HG03342 (cell line): ENCODE results near the gene MYH6.
"Not testable (repeated sequence)": the region's sequence is repeated elsewhere in the genome, so short reads cannot be mapped to it uniquely, and the experiment has no call there.

ENCODE experiments used
- ATAC-seq: cut with Tn5 transposase; IDR thresholded peaks from one replicate; pipeline ENCODE4 v1.9.1; 2021; ENCODE audit warnings: mild to moderate bottlenecking, moderate library complexity; ENCODE audit not compliant: unreplicated experiment

MYH6 gene

DNA sequence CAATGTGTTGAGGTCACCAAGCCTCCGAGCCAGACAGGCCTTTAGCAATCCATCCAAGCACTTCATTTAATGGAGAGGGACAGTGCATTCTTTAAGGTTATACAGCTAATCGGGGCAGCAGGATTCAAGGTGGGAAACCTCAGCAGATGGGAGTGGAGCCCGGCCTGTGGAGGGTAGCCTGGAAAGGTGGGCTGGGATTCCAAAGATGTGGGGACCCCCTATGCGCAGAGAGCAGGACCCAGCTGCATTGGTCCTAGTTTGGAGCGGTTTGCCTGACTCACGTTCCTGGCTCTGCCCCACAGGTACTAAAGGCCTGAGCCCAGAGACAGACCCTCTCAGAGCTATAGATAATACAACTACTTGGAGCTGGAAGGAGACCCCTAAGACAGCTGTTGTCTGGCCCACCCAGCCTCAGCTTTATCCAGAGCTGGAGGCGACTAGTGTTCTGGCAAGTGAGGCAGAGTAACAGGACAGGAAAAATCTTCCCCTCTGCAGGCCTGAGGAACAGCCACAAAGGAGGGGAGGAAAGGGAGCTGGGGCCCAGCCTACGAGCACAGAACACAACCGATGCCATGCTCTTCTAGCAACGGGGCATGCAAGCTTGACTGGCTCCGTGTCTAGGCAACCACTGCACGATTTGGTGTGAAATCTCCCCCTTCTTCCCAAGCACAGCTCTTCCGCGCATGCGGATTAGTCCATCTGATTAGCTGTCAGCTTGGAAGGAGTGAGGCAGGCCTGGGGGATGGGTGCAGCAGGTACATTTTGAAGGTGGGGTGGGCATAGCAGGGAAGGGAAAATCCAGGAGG lies 28.5 kb upstream of the MYH6 start:
- no peak for ATAC-seq

DNA sequence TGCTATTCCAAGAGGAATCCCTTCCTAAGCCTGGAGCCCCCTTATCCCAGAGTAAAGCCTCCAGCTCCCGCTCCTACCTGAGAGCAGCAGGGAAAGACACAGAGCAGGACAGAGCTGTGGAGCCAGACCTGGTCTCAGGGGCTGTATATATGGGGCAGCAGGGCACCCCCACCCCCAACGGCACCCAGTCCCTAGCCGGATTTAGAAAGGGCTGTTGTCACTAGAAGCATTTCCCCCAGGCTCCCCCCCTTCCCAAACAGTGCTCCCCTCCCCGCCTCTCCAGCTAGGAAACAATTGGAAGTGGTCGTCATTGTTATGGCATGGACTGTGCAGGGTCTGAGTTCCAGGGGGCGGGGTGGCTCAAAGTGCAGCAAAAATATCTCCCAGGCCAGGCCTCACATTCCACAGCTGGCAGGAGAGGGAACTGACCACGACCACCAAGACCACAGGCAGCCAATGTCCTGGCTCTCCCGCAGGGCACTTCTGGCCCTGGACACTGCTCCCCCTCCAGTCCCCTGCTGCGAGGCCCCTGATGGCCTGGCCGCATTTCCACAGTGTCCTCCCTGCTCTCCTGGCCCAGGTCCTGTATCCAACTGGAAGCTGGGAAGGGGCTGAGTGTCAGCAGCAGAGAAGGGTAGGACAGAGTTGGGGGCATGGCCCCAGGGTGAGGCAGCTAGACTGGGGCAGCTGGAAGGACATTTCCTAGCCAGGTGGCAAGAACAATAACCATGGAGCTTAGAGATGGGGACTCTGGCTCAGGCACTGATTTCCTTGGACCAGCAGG lies 27.7 kb upstream of the MYH6 start, which contains the start of gene MYH7:
MYH7 (minus strand) TSS at position 118 of the 784 bp plus-strand sequence. CDS start 1,928 bp downstream, outside the sequence.
- no peak for ATAC-seq

DNA sequence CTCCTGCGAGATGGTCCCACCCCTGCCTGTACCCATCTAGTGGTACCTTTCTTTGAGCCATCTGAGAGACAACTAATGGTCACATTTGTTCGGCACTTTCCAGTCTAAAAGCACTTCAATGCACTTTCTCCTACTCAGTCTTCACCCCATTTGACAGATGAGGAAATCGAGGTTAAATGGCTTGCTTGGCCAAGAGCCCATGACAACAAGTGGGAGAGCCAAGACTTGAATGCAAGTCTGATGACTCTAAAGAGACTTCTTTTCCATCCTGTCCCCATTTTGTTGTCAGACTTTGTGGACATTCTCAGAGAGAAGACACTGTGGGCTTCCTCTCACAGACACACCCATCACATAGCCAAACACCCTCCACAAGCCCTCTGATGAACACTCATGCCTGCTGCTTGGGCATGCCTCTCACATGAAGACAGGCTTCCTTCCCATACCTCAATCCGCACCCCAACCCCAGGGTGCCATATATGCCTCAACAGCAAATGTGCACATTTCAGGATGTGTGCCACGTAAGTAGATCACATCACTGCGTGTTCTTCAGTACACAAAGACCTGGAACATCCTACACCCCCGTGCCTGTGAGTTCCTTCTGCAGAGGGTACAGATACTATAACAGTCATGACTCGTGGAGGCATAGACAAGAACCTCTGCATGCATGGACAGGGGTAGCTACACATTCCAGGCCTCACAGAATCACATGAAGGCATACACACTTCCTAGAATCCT lies 26.6 kb upstream of the MYH6 start:
- no peak for ATAC-seq

GRCh38 chr14:23433457-23433856 lies 25.4 kb upstream of the MYH6 start:
- ATAC-seq, result no peak

- no peak for ATAC-seq
These were observed 24.9 kb upstream of the MYH6 start for GRCh38 chr14:23432946-23433345.

- no peak for ATAC-seq
These were observed 24.2 kb upstream of the MYH6 start for GRCh38 chr14:23432102-23432925.

- ATAC-seq, result no peak
These were observed 23.4 kb upstream of the MYH6 start for GRCh38 chr14:23431486-23431885.

DNA sequence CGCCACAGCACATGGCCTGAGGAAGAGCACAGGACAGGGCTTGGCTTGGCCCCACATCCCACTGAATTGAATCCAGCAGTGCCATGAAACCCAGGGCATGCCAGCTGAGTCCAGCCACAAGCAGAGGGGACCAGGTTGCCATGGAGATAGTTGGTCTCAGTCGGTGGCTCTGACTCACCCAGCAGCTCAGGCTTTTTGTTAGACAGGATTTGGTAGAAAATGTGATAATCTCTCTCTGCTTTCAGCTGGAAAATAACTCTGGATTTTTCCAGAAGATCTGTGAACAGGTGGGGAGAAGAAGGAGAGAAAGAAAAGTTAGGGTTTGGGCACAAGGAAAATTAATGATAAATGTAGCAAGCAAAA lies 22.6 kb upstream of the MYH6 start:
- no peak for ATAC-seq

DNA sequence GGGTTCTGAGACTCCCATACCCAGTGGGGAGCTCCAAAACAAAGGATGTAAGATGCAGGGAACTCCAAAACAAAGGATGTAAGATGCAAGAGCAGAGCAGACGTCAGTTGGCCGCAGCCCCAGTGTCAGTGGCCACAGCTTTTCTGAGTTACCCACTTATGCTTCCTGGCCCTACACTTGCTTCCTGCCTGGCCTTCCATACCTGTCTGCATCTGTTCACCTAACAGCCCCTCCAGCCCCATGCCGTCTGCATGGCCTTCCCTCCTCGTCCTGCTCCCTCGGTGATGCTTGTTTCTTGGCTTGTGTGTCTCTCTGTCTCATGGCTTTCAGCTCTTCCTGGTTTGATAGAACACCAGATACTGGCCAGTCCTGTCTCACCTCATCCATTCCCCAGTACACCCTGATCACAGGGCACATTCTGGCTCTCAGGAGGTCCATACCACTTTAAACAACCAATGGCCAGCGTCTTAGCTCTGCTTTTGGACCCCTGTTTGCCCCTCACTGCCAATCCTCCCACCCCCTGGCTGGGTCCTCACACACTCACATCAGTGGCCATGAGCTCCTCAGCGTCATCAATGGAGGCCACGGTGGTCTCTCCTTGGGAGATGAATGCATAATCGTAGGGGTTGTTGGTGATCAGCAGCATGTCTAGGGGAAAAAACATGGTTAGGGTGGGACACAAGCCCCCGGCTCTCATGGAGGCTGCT lies 22.1 kb upstream of the MYH6 start:
- ATAC-seq, result no peak

GRCh38 chr14:23428686-23429495 lies 20.8 kb upstream of the MYH6 start:
- ATAC-seq, result no peak

GRCh38 chr14:23425798-23426197 lies 17.7 kb upstream of the MYH6 start:
- ATAC-seq, result not testable (repeated sequence)

DNA sequence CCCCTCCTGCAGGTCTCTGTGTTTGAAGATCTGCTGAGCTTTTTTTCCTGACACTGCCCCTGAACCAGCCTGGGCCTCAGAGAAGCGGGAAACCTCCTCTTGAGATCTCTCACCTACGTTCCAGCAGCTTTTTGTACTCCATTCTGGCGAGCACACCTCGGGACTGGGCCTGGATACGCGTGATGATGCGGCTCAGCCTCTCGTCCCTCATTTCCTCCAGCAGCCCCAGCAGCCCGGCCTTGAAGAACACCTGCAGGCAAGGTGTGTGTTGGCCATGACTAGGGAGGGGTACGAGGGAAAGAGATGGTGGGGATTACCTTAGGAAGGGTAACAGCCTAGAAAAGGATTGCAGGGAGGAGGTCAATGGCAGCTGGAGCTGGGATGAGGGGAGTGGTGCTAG lies 17.1 kb upstream of the MYH6 start:
- ATAC-seq, result no peak

DNA sequence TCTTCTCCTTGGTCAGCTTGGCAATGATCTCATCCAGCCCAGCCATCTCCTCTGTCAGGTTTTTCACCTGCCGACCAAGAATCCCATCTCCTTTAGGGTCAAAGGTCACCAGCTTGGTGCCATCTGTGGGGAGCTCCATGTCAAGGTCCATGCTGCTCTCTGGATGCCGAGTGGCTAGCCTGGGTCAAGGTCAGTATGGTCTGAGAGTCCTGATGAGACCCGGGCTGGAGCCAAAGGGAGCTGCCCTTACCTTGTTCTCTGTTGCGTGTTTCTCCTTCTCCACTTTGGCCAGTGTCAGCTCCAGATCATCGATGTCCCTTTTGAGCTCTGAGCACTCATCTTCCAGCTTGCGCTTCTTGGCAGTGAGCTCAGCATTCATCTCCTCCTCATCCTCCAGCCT lies 15.6 kb upstream of the MYH6 start:
- ATAC-seq, result no peak

- ATAC-seq, result no peak
These were observed 13.5 kb upstream of the MYH6 start for GRCh38 chr14:23421594-23421993.

- not testable (repeated sequence) for ATAC-seq
These were observed 11.6 kb upstream of the MYH6 start for GRCh38 chr14:23419646-23420045.

- no peak for ATAC-seq
These were observed 9.9 kb upstream of the MYH6 start for GRCh38 chr14:23418021-23418420.

DNA sequence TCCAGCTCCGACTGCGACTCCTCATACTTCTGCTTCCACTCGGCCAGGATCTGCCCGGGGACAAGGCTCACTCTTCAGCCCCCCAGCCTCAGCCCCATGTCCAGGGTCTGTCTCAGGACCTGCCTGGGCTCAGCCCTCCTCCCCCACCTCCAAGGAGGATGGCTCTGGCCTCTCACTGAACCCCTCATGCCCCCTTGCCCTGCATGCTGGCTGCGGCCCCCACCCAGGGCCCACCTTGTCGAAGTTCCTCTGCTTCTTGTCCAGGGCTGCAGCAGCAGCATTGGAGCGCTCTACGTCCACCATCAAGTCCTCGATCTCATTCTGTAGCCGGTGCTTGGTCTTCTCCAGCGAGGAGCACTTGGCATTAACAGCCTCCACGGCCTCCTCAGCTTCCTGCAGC lies 9.2 kb upstream of the MYH6 start:
- not testable (repeated sequence) for ATAC-seq

DNA sequence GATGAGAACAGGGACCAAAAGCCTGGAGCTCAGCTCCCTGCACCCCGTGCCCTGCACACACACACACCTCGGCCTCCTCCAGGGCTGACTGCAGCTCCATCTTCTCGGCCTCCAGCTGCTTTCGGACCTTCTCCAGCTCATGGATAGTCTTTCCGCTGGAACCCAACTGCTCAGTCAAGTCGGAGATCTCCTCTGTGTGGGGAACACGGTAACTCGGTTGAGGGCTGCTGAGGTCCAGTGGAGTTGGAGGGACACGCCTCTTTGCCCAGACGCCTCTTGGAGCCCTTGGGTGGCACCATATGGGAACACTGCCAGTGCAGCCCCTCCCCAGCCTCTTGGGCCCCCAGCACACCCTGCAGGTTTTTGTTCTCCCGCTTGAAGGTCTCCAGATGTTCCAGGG lies 8.7 kb upstream of the MYH6 start:
- ATAC-seq, result no peak
